ENCODE data around the gene KLF11.
"Not testable (repeated sequence)": the region's sequence is repeated elsewhere in the genome, so short reads cannot be mapped to it uniquely, and the experiment has no call there.

Gene KLF11

GRCh38 chr2:10029875-10030223 lies 13.5 kb upstream of the KLF11 start:
- Histone ChIP-seq H3K27me3 (ENCODE audit: control insufficient read depth, low read length) (peaks cover 11% of the 10 kb centered on the region; the same call in 1 of the 2 replicates), H3K4me1 (ENCODE audit: control insufficient read depth, low read length) (no peaks in the 10 kb centered on the region), H3F3A (ENCODE audit: control insufficient read depth, insufficient read depth) (no peaks in the 10 kb centered on the region), H3K36me3 (ENCODE audit: control insufficient read depth, low read length) (no peaks in the 10 kb centered on the region), H3K4me3 (ENCODE audit: low read length) (no peak overlapping the region), H3K4me2 (ENCODE audit: low read length) (no peak overlapping the region), H3K27ac (ENCODE audit: low read depth, low read length) (no peak overlapping the region), H3K9me3 (ENCODE audit: control insufficient read depth, insufficient read depth, low read length) (no peaks in the 10 kb centered on the region), H4K20me1 (ENCODE audit: control insufficient read depth, insufficient read depth, low read depth, low read length) (no peaks in the 10 kb centered on the region), H3K79me2 (ENCODE audit: control insufficient read depth, low read length) (no peaks in the 10 kb centered on the region), H3K9me2 (replicated peaks; ENCODE audit: control insufficient read depth, low read length) (no peaks in the 10 kb centered on the region)
- TF ChIP-seq CTCF (IDR thresholded peaks at IDR 0.05; ENCODE audit: low read depth, low read length, poor library complexity, severe bottlenecking) = no peak
- no peak for TF ChIP-seq EZH2phosphoT487 (IDR thresholded peaks at IDR 0.05; ENCODE audit: borderline replicate concordance, low read length)

GRCh38 chr2:10030311-10030736 lies 13.0 kb upstream of the KLF11 start:
- H3K4me2 ChIP-seq (ENCODE audit: low read length) = no peak overlapping the region
- H3K27me3 ChIP-seq (ENCODE audit: control insufficient read depth, low read length) = peaks cover 11% of the 10 kb centered on the region; the same call in 1 of the 2 replicates
- no peak for TF ChIP-seq EZH2phosphoT487 (IDR thresholded peaks at IDR 0.05; ENCODE audit: borderline replicate concordance, low read length)
- TF ChIP-seq CTCF (IDR thresholded peaks at IDR 0.05; ENCODE audit: low read depth, low read length, poor library complexity, severe bottlenecking) = no peak
- H3F3A ChIP-seq (ENCODE audit: control insufficient read depth, insufficient read depth) = no peaks in the 10 kb centered on the region
- H3K9me3 ChIP-seq (ENCODE audit: control insufficient read depth, insufficient read depth, low read length) = no peaks in the 10 kb centered on the region
- no peaks in the 10 kb centered on the region for H4K20me1 ChIP-seq (ENCODE audit: control insufficient read depth, insufficient read depth, low read depth, low read length)
- no peaks in the 10 kb centered on the region for H3K79me2 ChIP-seq (ENCODE audit: control insufficient read depth, low read length)
- H3K4me3 ChIP-seq (ENCODE audit: low read length) = no peak overlapping the region
- H3K4me1 ChIP-seq (ENCODE audit: control insufficient read depth, low read length) = no peaks in the 10 kb centered on the region
- H3K27ac ChIP-seq (ENCODE audit: low read depth, low read length) = no peak overlapping the region
- no peaks in the 10 kb centered on the region for H3K9me2 ChIP-seq (replicated peaks; ENCODE audit: control insufficient read depth, low read length)
- no peaks in the 10 kb centered on the region for H3K36me3 ChIP-seq (ENCODE audit: control insufficient read depth, low read length)

GRCh38 chr2:10030798-10031197 lies 12.6 kb upstream of the KLF11 start:
- not testable (repeated sequence) for H3K79me2 ChIP-seq (ENCODE audit: control insufficient read depth, low read length); H3K9me2 ChIP-seq (replicated peaks; ENCODE audit: control insufficient read depth, low read length); H3K4me2 ChIP-seq (ENCODE audit: low read length); H3K9me3 ChIP-seq (ENCODE audit: control insufficient read depth, insufficient read depth, low read length); H3F3A ChIP-seq (ENCODE audit: control insufficient read depth, insufficient read depth); H3K36me3 ChIP-seq (ENCODE audit: control insufficient read depth, low read length); H3K27ac ChIP-seq (ENCODE audit: low read depth, low read length); H3K4me3 ChIP-seq (ENCODE audit: low read length); H3K4me1 ChIP-seq (ENCODE audit: control insufficient read depth, low read length); H4K20me1 ChIP-seq (ENCODE audit: control insufficient read depth, insufficient read depth, low read depth, low read length)
- H3K27me3 ChIP-seq (ENCODE audit: control insufficient read depth, low read length) = peaks cover 11% of the 10 kb centered on the region; the same call in 1 of the 2 replicates

- H3K4me3 ChIP-seq (ENCODE audit: low read length) = no peak overlapping the region
- H3K79me2 ChIP-seq (ENCODE audit: control insufficient read depth, low read length) = no peaks in the 10 kb centered on the region
- no peaks in the 10 kb centered on the region for H4K20me1 ChIP-seq (ENCODE audit: control insufficient read depth, insufficient read depth, low read depth, low read length)
- H3K9me3 ChIP-seq (ENCODE audit: control insufficient read depth, insufficient read depth, low read length) = no peaks in the 10 kb centered on the region
- H3K4me2 ChIP-seq (ENCODE audit: low read length) = no peak overlapping the region
- H3K4me1 ChIP-seq (ENCODE audit: control insufficient read depth, low read length) = no peaks in the 10 kb centered on the region
- TF ChIP-seq CTCF (IDR thresholded peaks at IDR 0.05; ENCODE audit: low read depth, low read length, poor library complexity, severe bottlenecking) (no peak), EZH2phosphoT487 (IDR thresholded peaks at IDR 0.05; ENCODE audit: borderline replicate concordance, low read length) (no peak)
- no peak overlapping the region for H3K27ac ChIP-seq (ENCODE audit: low read depth, low read length)
- H3K9me2 ChIP-seq (replicated peaks; ENCODE audit: control insufficient read depth, low read length) = no peaks in the 10 kb centered on the region
- peaks cover 11% of the 10 kb centered on the region; the same call in 1 of the 2 replicates for H3K27me3 ChIP-seq (ENCODE audit: control insufficient read depth, low read length)
- H3K36me3 ChIP-seq (ENCODE audit: control insufficient read depth, low read length) = no peaks in the 10 kb centered on the region
- no peaks in the 10 kb centered on the region for H3F3A ChIP-seq (ENCODE audit: control insufficient read depth, insufficient read depth)
These were observed 11.2 kb upstream of the KLF11 start for GRCh38 chr2:10031886-10032745.

Data from DOHH2 (cell line).